ENCODE data around the gene CRYBG3.
A peak's percentile ranks its signal among the peaks of the same experiment; 100 is the strongest.

Gene CRYBG3

DNA sequence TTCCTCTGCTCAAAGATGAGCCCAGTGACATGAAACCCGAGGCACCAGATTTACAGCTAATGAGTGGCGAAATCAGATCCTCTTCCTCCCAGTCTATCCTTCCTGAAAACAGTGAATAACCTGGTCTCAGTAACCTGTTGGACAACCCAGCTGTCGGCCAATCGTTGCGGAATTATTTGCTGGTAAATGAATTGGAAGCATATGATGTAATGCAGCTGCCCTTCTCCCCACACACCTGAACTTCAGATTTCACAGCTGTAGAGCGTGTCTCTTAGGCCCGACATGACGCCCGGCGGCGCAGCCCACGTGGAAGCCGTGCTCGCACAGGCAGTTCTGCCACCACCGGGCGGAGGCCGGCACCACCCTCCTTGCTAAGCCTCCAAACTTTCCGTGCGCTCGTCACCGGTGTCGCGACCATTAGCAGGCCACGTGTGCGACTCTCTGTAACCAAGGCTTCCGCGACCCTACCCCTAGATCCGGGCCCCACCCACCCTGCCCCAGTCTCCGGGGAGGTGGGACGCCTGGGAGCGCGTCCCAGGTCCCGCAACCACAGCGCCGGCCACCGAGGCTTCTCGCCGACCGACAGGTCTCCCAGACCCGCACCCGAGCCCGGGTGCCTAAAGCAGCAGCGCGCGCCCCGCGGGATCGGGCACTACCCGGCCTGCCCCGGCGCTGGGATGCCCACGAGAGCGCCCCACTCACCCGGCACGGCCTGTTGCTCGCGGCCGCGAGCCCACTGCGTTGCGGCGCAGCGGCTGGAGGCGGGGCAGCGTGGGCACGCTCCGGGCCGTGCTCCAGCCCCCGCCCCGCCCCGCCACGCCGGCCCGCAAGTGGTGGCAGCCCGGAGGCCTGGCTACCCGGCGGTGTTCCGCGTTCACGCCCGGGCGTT is 150.1 kb downstream of the CRYBG3 start, which contains the start of gene RIOX2:
RIOX2 (minus strand) TSS at position 753 of the 889 bp plus-strand sequence. CDS start 4,838 bp downstream, outside the sequence.
- DNase-seq (ENCODE audit: low read depth in 2 of 2) = peak; percentile 69 to 71

DNA sequence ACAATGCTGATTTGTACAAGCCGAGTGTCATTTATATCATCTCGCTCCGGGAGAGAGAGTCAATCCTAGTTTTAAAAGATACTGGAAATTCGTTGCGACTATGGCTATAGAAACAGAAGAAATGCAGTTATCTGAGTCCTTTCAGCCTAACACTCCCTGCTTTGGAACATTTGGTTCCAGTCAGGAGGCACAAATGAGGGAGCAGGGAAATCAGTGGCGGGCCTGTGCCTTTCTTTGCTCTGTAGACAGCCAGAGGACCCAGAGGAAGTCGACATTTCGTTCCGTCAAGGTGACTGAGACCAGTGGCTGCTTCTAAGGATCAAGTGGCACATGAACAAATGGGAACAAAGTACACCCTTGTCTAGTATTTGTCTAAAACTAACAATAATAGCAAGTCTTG is 151.2 kb downstream of the CRYBG3 start:
- no peak for DNase-seq (ENCODE audit: low read depth in 2 of 2)

- no peak for DNase-seq (ENCODE audit: low read depth in 2 of 2)
These were observed 153.2 kb downstream of the CRYBG3 start for GRCh38 chr3:97974996-97975395.

- no peak for DNase-seq (ENCODE audit: low read depth in 2 of 2)
These were observed 153.7 kb downstream of the CRYBG3 start for GRCh38 chr3:97975466-97975865.

DNA sequence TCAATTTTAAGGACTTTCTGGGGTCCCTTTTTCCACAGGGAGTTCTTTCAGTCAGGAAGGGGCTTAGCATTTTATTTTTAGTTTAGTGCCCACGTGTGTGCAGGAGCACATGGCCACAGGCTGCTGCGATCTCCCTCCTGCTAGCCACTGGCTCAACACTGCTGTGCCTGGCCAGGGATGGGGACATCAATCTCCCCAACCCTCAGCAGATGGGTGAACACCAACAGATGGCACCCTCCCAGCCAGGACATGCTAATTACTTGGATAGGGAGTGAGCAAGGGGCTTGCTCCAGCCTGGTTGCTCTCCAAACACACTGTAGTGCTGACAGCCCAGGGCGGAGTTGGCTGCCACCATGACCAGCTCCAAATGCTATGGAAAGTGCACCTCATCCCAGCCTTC is 157.8 kb downstream of the CRYBG3 start:
- no peak for DNase-seq (ENCODE audit: low read depth in 2 of 2)

DNA sequence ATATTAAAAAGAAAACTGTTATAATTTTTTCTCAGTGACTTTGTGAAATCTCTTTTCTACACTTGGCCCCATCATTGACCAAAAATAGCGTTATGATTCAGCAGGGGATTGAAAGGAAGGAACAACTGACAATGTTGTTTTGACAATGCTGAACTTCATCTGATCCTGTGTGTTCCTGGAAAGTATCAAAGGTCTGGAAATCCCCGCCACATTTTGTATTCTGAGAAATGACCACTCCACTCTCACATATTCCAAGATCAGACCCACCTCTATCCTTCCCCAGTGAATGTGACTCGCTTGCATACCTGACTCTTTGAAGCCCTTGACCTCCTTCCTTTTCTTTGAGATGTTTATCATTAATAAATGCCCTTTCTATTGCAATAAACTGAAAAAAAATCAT is 160.1 kb downstream of the CRYBG3 start:
- no peak for DNase-seq (ENCODE audit: low read depth in 2 of 2)

DNA sequence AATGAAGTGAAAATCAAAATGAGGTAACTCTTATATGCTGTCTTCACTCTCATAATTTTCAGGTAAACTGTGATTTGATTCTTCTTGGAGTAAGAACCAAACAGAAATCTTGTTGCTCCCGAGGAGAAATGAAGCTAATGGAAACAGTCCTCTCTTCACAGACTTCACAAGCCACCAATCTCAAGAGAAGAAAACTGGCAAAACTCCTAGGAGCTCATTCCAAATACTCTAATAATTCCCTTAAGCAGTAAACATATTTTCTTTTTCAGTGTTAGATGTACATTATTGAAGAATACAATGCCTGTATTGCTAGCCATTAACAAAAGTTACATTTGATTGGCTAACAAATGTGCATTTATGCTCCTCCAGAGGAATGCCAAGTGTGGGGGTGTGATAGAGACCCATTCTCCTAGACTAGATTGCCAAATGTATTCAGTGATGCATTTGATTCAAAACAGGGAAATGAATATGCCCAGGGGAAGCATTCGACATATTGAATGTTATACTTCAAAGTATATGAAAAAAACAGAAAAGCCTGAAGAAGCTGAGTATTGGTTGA is 162.2 kb downstream of the CRYBG3 start:
- DNase-seq (ENCODE audit: low read depth in 2 of 2) = no peak

DNA sequence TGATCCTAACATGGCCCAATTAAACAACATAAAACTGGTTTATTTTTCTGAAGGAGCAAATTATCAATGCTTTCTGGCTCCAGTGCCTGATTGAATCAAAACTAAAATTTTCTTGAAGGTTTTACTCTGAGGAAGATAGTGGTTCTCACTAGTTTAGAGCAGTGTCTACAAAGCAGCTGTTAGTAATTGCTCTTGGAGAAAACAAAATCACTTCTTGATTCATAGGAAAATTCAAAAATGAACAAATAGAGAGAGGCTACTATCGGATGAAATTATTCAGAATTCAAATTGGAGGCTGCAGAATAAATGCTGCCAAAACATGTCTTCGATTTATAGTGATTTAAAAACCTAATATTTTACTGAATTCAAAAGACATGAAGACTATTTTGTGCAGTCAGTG is 165.5 kb downstream of the CRYBG3 start:
- no peak for DNase-seq (ENCODE audit: low read depth in 2 of 2)

GRCh38 chr3:97988784-97989568 is 167.2 kb downstream of the CRYBG3 start:
- DNase-seq (ENCODE audit: low read depth in 2 of 2) = no peak

DNA sequence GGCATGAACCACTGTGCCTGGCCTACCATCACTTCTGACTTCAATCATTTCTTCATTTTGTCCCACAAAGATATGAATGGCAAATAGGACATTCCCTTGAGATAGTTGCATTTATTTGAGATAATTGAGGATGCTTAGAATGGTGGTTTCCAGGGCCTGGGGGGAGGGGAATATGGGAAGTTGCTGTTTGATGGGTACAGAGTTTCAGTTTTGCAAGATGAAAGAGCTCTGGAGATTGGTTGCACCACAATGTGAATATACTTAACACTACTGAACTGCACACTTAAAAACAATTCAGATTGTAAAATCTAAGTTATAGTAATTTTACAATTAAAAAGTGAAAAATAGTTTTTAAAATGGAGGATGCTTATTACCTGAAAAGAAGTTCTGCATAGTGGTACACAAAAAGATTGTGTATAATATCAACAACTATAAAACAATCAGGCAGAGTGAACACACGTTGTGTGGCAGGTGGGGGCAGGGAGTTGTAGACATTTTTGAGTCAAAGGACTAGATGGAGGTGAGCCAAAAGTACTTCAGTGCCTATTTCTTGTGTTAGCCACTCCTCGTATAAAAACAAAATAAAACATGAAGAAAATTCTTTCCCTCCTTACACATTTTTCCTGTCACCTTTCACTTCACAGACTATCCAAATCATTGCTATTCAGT is 168.9 kb downstream of the CRYBG3 start:
- no peak for DNase-seq (ENCODE audit: low read depth in 2 of 2)

DNA sequence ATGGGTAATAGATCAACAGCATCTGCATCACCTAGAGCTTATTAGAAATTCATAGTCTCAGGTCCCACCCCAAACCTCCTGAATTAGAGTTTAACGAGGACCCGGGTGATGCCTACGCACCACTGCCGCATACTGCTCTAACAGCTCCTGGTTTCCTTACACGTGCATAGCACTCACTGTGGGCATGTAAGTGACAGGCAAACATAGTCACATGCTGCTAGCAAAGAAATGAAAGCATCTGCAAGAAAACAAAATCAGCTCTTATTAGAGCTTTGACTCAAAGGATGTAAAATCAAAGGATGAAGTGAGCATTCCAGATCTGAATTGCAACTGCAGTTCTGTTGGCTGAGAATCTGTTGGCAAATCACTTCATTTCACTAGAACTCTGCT is 169.5 kb downstream of the CRYBG3 start:
- no peak for DNase-seq (ENCODE audit: low read depth in 2 of 2)

DNA sequence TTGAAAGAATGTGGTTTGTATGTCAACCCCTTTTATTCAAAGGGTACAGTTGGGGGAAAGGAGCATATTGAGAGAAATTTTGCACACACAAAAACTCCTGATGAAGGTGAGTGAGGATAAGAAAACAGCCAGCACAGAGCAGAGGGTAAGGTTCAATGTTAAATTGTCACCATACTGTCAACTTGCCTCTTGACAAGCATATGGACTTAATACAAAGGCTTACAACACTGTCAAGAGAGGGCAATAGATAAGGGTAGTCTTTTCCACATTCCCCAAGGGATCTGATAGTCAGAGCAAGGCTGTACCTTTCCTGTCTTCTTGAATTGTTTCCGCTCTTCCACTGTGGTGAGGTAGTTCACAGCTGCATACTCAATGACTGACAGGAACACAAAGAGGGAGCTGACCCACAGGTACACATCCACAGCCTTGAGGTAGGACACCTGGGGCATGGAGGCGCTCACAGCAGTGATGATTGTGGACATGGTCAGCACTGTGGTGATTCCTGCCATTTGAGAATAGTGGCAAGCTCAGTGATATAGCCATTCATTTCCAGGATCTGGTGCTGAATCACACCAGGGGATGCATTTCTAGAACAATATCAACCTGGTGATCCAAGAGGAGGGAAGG is 170.8 kb downstream of the CRYBG3 start:
- no peak for DNase-seq (ENCODE audit: low read depth in 2 of 2)

DNA sequence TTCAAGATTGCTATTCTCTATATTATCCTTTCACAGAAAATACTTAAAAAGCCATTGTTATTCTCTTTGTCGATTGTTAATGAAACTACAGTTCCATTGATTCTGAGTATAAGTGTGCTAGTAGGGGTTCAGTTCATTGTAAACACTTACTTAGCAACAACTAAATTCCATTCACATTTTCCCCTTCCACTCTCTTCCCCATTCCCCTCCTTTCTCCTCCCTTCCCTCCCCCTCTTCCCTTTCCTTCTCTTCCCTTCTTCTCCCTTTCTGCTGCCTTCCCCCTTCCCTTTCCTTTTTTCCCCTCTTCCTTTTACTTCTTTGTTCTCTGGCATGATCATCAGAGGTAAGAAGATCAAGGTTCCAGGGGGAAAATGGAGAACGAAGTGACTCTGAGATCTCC is 171.7 kb downstream of the CRYBG3 start:
- DNase-seq (ENCODE audit: low read depth in 2 of 2) = no peak

DNA sequence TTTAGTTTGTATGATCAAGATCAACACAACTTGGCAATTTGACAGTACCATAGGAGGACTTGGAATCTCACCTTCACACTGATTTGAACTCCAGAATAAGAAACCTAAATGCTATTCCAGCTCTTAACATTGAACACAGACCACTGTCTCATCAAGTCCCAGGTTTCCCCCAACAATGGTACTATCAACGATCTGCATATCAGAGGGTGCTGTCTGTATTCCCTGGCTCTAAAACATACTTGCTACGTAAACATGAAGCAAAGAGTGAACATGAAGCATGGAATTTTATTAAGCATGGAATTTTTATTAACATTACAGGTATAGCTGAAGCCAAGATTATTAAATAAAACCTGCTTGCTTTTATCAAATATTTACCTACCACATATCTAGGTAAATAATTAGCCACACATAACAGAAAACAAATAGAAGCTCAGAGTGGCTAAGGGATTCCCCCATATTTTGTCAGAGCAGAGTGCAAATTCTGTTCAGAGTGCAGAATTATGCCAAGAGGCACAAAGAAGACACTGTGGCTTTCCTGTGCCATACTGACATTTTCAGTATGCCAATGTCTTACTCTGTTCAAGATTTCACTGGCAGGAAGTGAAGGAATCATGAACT is 172.6 kb downstream of the CRYBG3 start:
- DNase-seq (ENCODE audit: low read depth in 2 of 2) = no peak

Data from stimulated activated CD8-positive, alpha-beta memory T cell treated with anti-CD3 and anti-CD28 coated beads, Interleukin-15, amount 100 ng/mL, for 48 hours (primary cell).